Transverse colon (tissue), 4 donors: Measurements from ENCODE around the gene BAZ1B. TPM values are rescaled to one million over a fixed set of nuclear protein-coding genes. Genes with fewer than 3 reads are reported as not detected.

Source experiments
- DNase-seq: peaks from one replicate; pipeline ENCODE4 v3.0.0-alpha.2; 2019
- H3K27ac ChIP-seq, 4 donors: fragments of 200-600 bp; sonication (generic); 2 replicates each; pipeline ENCODE4 v1.5.1; 2016 to 2018; ENCODE audit warnings: inconsistent platforms in 4 of 4
- H3K27me3 ChIP-seq: fragments of 200-600 bp; sonication (generic); 2 replicates; pipeline ENCODE4 v1.5.1; 2017; ENCODE audit warnings: inconsistent platforms
- H3K36me3 ChIP-seq, 4 donors: fragments of 200-600 bp; sonication (generic); 2 replicates each; pipeline ENCODE4 v1.5.1; 2017 to 2019; ENCODE audit warnings: inconsistent platforms in 4 of 4
- H3K4me1 ChIP-seq, 4 donors: fragments of 200-600 bp; sonication (generic); 2 replicates each; pipeline ENCODE4 v1.5.1; 2017 to 2020; ENCODE audit warnings: inconsistent platforms in 4 of 4
- H3K4me3 ChIP-seq, 4 donors: fragments of 200-600 bp; sonication (generic); 1 replicate in 1 of 4; 2 replicates in 3 of 4; pipeline versions ENCODE4 v1.5.1 to v1.6.1; 2017 to 2019; ENCODE audit warnings: inconsistent platforms in 4 of 4
- H3K9me3 ChIP-seq, 2 donors: fragments of 200-600 bp; sonication (generic); 2 replicates each; pipeline ENCODE4 v1.5.1; 2017 to 2019; ENCODE audit warnings: inconsistent platforms in 2 of 2
- CTCF ChIP-seq, 5 experiments: fragments of 200-600 bp in 3 of 5; fragments of 450-650 bp in 2 of 5; sonication (generic) in 3 of 5; IDR thresholded peaks; 1 replicate in 2 of 5; 2 replicates in 3 of 5; pipeline ENCODE4 v1.5.1; 2016 to 2017; ENCODE audit warnings: antibody characterized with exemption in 5 of 5, inconsistent platforms in 3 of 5, mild to moderate bottlenecking in 2 of 5, moderate library complexity in 1 of 5
- EP300 ChIP-seq: sonication (generic); formaldehyde crosslinking; IDR thresholded peaks from one replicate; pipeline ENCODE4 v1.6.1; 2017; ENCODE audit warnings: antibody characterized with exemption, low read depth
- POLR2A ChIP-seq: fragments of 450-650 bp; IDR thresholded peaks from one replicate; pipeline ENCODE4 v1.6.1; 2016; ENCODE audit warnings: antibody characterized with exemption, mild to moderate bottlenecking, moderate library complexity
- POLR2AphosphoS5 ChIP-seq, 3 donors: sonication (generic); formaldehyde crosslinking; IDR thresholded peaks; one replicate each; pipeline ENCODE4 v1.6.1; 2016; ENCODE audit warnings: antibody characterized with exemption in 3 of 3
- WGBS, 2 donors: methylation state at CpG; one replicate each; pipeline ENCODE4 v1.1.5; 2018; ENCODE audit warnings: low coverage in 1 of 2; 5-methylcytosine and 5-hydroxymethylcytosine counted together
- in situ Hi-C, 4 donors: fragments of 200-750 bp; cut with MboI; loops; one replicate each; pipeline versions ENCODE4 v1.15.0 to v1.15.1; 2017; ENCODE audit warnings: low sequenced_read_pairs in 3 of 4, low pct_ligation_motif_present in 1 of 4, low pct_unique_long_range_greater_than_20kb in 1 of 4
- intact Hi-C: fragments of 100-400 bp; cut with DNase I; formaldehyde crosslinking; loops from one replicate; pipeline ENCODE4 v1.15.1; 2023; ENCODE audit warnings: low total_unique reads
- total RNA-seq, 4 donors: library from RNA; depleted of rRNA; stranded (reverse); fragments of >200 nt; gene quantifications; one replicate each; pipeline ENCODE4 v1.1.0, GENCODE V29; 2016

Gene BAZ1B
- total RNA-seq, 4 donors from 2014 or later = 28.7 to 48.0 (median 33.7) TPM

GRCh38 chr7:73442222-73442902 is 79.7 kb downstream of the BAZ1B start:
- no peaks in the 10 kb centered on the region for H3K27me3 ChIP-seq
- in situ Hi-C loops (loop anchor here in 2 of 4 donors (10.0 kb wide), 1 partner anchor 108 kb away; no protein-coding TSS in a partner anchor), intact Hi-C loops (no loop called here)
- H3K36me3 ChIP-seq = peaks cover 0 to 66% (median 31%) of the 10 kb centered on the region in 4 donors
- no peaks in the 10 kb centered on the region for H3K9me3 ChIP-seq
- no peak overlapping the region for H3K27ac ChIP-seq
- 88 to 95% methylated on average over 4 to 13 of the region's 13 CpGs for WGBS, 2 donors
- H3K4me1 ChIP-seq = peaks cover 0 to 1% (median 0%) of the 10 kb centered on the region in 4 donors
- no peak overlapping the region for H3K4me3 ChIP-seq
- TF ChIP-seq POLR2A = no peak
- no peak for DNase-seq

GRCh38 chr7:73439410-73439704 is 82.7 kb downstream of the BAZ1B start:
- in situ Hi-C loops (no loop called here), intact Hi-C loops (no loop called here)
- H3K9me3 ChIP-seq = no peaks in the 10 kb centered on the region
- TF ChIP-seq POLR2AphosphoS5 (IDR thresholded peaks at IDR 0.05) = no peak
- no peak for TF ChIP-seq EP300
- TF ChIP-seq CTCF (IDR thresholded peaks at IDR 0.05) = no peak
- no peak for TF ChIP-seq POLR2A
- H3K36me3 ChIP-seq = peaks cover 0 to 37% (median 16%) of the 10 kb centered on the region in 4 donors
- H3K4me3 ChIP-seq = no peak overlapping the region
- no peak overlapping the region for H3K27ac ChIP-seq
- DNase-seq = no peak
- peaks cover 0 to 2% (median 0%) of the 10 kb centered on the region in 4 donors for H3K4me1 ChIP-seq
- H3K27me3 ChIP-seq = peaks cover 14% of the 10 kb centered on the region
- 89 to 90% methylated on average over 3 to 7 of the region's 7 CpGs for WGBS, 2 donors

- H3K4me1 ChIP-seq = peaks cover 0 to 3% (median 1%) of the 10 kb centered on the region in 4 donors
- H3K9me3 ChIP-seq = no peaks in the 10 kb centered on the region
- H3K27ac ChIP-seq = no peak overlapping the region
- 85% methylated on average over 7 of the region's 16 CpGs; no CpG with 5 or more reads in 1 of the 2 donors for WGBS, 2 donors
- no peak for TF ChIP-seq EP300
- TF ChIP-seq POLR2AphosphoS5 (IDR thresholded peaks at IDR 0.05) = no peak
- no peak overlapping the region for H3K4me3 ChIP-seq
- in situ Hi-C loops = no loop called here
- intact Hi-C loops = no loop called here
- H3K36me3 ChIP-seq = peaks cover 0 to 31% (median 13%) of the 10 kb centered on the region in 4 donors
- H3K27me3 ChIP-seq = peaks cover 18% of the 10 kb centered on the region
- no peak for DNase-seq
Measured at GRCh38 chr7:73438547-73439409, 83.3 kb downstream of the BAZ1B start.

- no peak for DNase-seq
- intact Hi-C loops (no loop called here), in situ Hi-C loops (no loop called here)
- H3K4me3 ChIP-seq = no peak overlapping the region
- no peak overlapping the region for H3K27ac ChIP-seq
- peaks cover 18% of the 10 kb centered on the region for H3K27me3 ChIP-seq
- 63% methylated on average over 15 of the region's 16 CpGs; no CpG with 5 or more reads in 1 of the 2 donors for WGBS, 2 donors
- TF ChIP-seq POLR2AphosphoS5 (IDR thresholded peaks at IDR 0.05) (no peak), POLR2A (no peak), EP300 (no peak), CTCF (IDR thresholded peaks at IDR 0.05) (no peak)
- H3K4me1 ChIP-seq = peaks cover 0 to 7% (median 2%) of the 10 kb centered on the region in 4 donors
- no peaks in the 10 kb centered on the region for H3K9me3 ChIP-seq
- H3K36me3 ChIP-seq = peaks cover 0 to 21% (median 9%) of the 10 kb centered on the region in 4 donors
Measured at GRCh38 chr7:73437621-73438416, 84.3 kb downstream of the BAZ1B start.
